ENCODE data around the gene CYB561. TPM values are rescaled to one million over a fixed set of nuclear protein-coding genes. Genes with fewer than 3 reads are reported as not detected.

CYB561 gene
- total and polyA plus RNA-seq, 4 donors, result 7.1 to 31.6 (median 15.4) TPM

GRCh38 chr17:63440127-63440769, 5.9 kb downstream of the CYB561 start:
- Histone ChIP-seq H3K9me3 (ENCODE audit: control insufficient read depth, low read length) (no peaks in the 10 kb centered on the region), H3K36me3 (ENCODE audit: control insufficient read depth in 1 of 2, insufficient read depth in 2 of 2, low read length in 1 of 2) (no peaks in the 10 kb centered on the region), H3K27ac (ENCODE audit: low read depth in 1 of 2, low read length in 2 of 2) (no peak overlapping the region), H3K4me1 (ENCODE audit: control insufficient read depth in 1 of 2, insufficient read depth in 2 of 2, low read length in 2 of 2) (no peaks in the 10 kb centered on the region), H3K4me3 (ENCODE audit: low read length in 2 of 2) (no peak overlapping the region), H3K27me3 (ENCODE audit: control insufficient read depth in 1 of 2, insufficient read depth in 2 of 2, low read length in 1 of 2) (no peaks in the 10 kb centered on the region)
- 78 to 82% methylated on average over 22 of the region's 22 CpGs for WGBS, 2 donors
- intact Hi-C loops (cut with DNase I), result no loop called here
- DNase-seq (peak in 1 of 2 donors; percentile 44), ATAC-seq (ENCODE audit: low FRiP score) (no peak)

GRCh38 chr17:63439687-63440086, 6.4 kb downstream of the CYB561 start:
- no peak overlapping the region for H3K27ac ChIP-seq (ENCODE audit: low read depth in 1 of 2, low read length in 2 of 2)
- H3K27me3 ChIP-seq (ENCODE audit: control insufficient read depth in 1 of 2, insufficient read depth in 2 of 2, low read length in 1 of 2), result no peaks in the 10 kb centered on the region
- H3K36me3 ChIP-seq (ENCODE audit: control insufficient read depth in 1 of 2, insufficient read depth in 2 of 2, low read length in 1 of 2), result no peaks in the 10 kb centered on the region
- DNase-seq (peak in 1 of 2 donors; percentile 27), ATAC-seq (ENCODE audit: low FRiP score) (no peak)
- H3K9me3 ChIP-seq (ENCODE audit: control insufficient read depth, low read length), result no peaks in the 10 kb centered on the region
- intact Hi-C loops (cut with DNase I), result no loop called here
- H3K4me1 ChIP-seq (ENCODE audit: control insufficient read depth in 1 of 2, insufficient read depth in 2 of 2, low read length in 2 of 2), result no peaks in the 10 kb centered on the region
- H3K4me3 ChIP-seq (ENCODE audit: low read length in 2 of 2), result no peak overlapping the region
- WGBS, 2 donors, result 70 to 72% methylated on average over 8 of the region's 8 CpGs

GRCh38 chr17:63438092-63439051, 7.7 kb downstream of the CYB561 start:
- H3K4me3 ChIP-seq (ENCODE audit: low read length in 2 of 2), result no peak overlapping the region
- H3K36me3 ChIP-seq (ENCODE audit: control insufficient read depth in 1 of 2, insufficient read depth in 2 of 2, low read length in 1 of 2), result no peaks in the 10 kb centered on the region
- no peaks in the 10 kb centered on the region for H3K27me3 ChIP-seq (ENCODE audit: control insufficient read depth in 1 of 2, insufficient read depth in 2 of 2, low read length in 1 of 2)
- H3K9me3 ChIP-seq (ENCODE audit: control insufficient read depth, low read length), result no peaks in the 10 kb centered on the region
- no peak overlapping the region for H3K27ac ChIP-seq (ENCODE audit: low read depth in 1 of 2, low read length in 2 of 2)
- 56% methylated on average over 41 to 46 of the region's 46 CpGs for WGBS, 2 donors
- DNase-seq (peak in 1 of 2 donors; percentile 48), ATAC-seq (ENCODE audit: low FRiP score) (no peak)
- intact Hi-C loops (cut with DNase I), result no loop called here
- H3K4me1 ChIP-seq (ENCODE audit: control insufficient read depth in 1 of 2, insufficient read depth in 2 of 2, low read length in 2 of 2), result peaks cover 0 to 1% of the 10 kb centered on the region in 2 donors

- no peaks in the 10 kb centered on the region for H3K9me3 ChIP-seq (ENCODE audit: control insufficient read depth, low read length)
- no peak overlapping the region for H3K27ac ChIP-seq (ENCODE audit: low read depth in 1 of 2, low read length in 2 of 2)
- no peak for ATAC-seq (ENCODE audit: low FRiP score)
- H3K36me3 ChIP-seq (ENCODE audit: control insufficient read depth in 1 of 2, insufficient read depth in 2 of 2, low read length in 1 of 2), result no peaks in the 10 kb centered on the region
- peak; percentile 52 to 72 for DNase-seq
- intact Hi-C loops (cut with DNase I), result no loop called here
- 51 to 57% methylated on average over 44 to 55 of the region's 55 CpGs for WGBS, 2 donors
- H3K27me3 ChIP-seq (ENCODE audit: control insufficient read depth in 1 of 2, insufficient read depth in 2 of 2, low read length in 1 of 2), result no peaks in the 10 kb centered on the region
- peaks cover 0 to 1% of the 10 kb centered on the region in 2 donors for H3K4me1 ChIP-seq (ENCODE audit: control insufficient read depth in 1 of 2, insufficient read depth in 2 of 2, low read length in 2 of 2)
- no peak overlapping the region for H3K4me3 ChIP-seq (ENCODE audit: low read length in 2 of 2)
These were observed 8.6 kb downstream of the CYB561 start for GRCh38 chr17:63437287-63438091.

- H3K27me3 ChIP-seq (ENCODE audit: control insufficient read depth in 1 of 2, insufficient read depth in 2 of 2, low read length in 1 of 2), result no peaks in the 10 kb centered on the region
- no peak overlapping the region for H3K27ac ChIP-seq (ENCODE audit: low read depth in 1 of 2, low read length in 2 of 2)
- no peaks in the 10 kb centered on the region for H3K36me3 ChIP-seq (ENCODE audit: control insufficient read depth in 1 of 2, insufficient read depth in 2 of 2, low read length in 1 of 2)
- peaks cover 0 to 1% of the 10 kb centered on the region in 2 donors for H3K4me1 ChIP-seq (ENCODE audit: control insufficient read depth in 1 of 2, insufficient read depth in 2 of 2, low read length in 2 of 2)
- peak; percentile 46 to 73 for DNase-seq
- intact Hi-C loops (cut with DNase I), result no loop called here
- 77 to 84% methylated on average over 17 of the region's 17 CpGs for WGBS, 2 donors
- ATAC-seq (ENCODE audit: low FRiP score), result no peak
- H3K4me3 ChIP-seq (ENCODE audit: low read length in 2 of 2), result no peak overlapping the region
- no peaks in the 10 kb centered on the region for H3K9me3 ChIP-seq (ENCODE audit: control insufficient read depth, low read length)
These were observed 9.5 kb downstream of the CYB561 start for GRCh38 chr17:63436523-63437110.

GRCh38 chr17:63435681-63436522, 10.2 kb downstream of the CYB561 start:
- Histone ChIP-seq H3K9me3 (ENCODE audit: control insufficient read depth, low read length) (no peaks in the 10 kb centered on the region), H3K4me1 (ENCODE audit: control insufficient read depth in 1 of 2, insufficient read depth in 2 of 2, low read length in 2 of 2) (peaks cover 0 to 1% of the 10 kb centered on the region in 2 donors), H3K27me3 (ENCODE audit: control insufficient read depth in 1 of 2, insufficient read depth in 2 of 2, low read length in 1 of 2) (no peaks in the 10 kb centered on the region), H3K27ac (ENCODE audit: low read depth in 1 of 2, low read length in 2 of 2) (no peak overlapping the region), H3K36me3 (ENCODE audit: control insufficient read depth in 1 of 2, insufficient read depth in 2 of 2, low read length in 1 of 2) (no peaks in the 10 kb centered on the region), H3K4me3 (ENCODE audit: low read length in 2 of 2) (no peak overlapping the region)
- 79 to 80% methylated on average over 26 to 29 of the region's 29 CpGs for WGBS, 2 donors
- intact Hi-C loops (cut with DNase I), result no loop called here
- peak; percentile 43 to 71 for DNase-seq
- ATAC-seq (ENCODE audit: low FRiP score), result no peak

- no peaks in the 10 kb centered on the region for H3K36me3 ChIP-seq (ENCODE audit: control insufficient read depth in 1 of 2, insufficient read depth in 2 of 2, low read length in 1 of 2)
- H3K27me3 ChIP-seq (ENCODE audit: control insufficient read depth in 1 of 2, insufficient read depth in 2 of 2, low read length in 1 of 2), result no peaks in the 10 kb centered on the region
- ATAC-seq (ENCODE audit: low FRiP score) (peak; percentile 51), DNase-seq (peak; percentile 88 to 93)
- intact Hi-C loops (cut with DNase I), result no loop called here
- peaks cover 0 to 1% of the 10 kb centered on the region in 2 donors for H3K4me1 ChIP-seq (ENCODE audit: control insufficient read depth in 1 of 2, insufficient read depth in 2 of 2, low read length in 2 of 2)
- WGBS, 2 donors, result 26 to 32% methylated on average over 24 to 25 of the region's 25 CpGs
- H3K27ac ChIP-seq (ENCODE audit: low read depth in 1 of 2, low read length in 2 of 2), result no peak overlapping the region
- no peaks in the 10 kb centered on the region for H3K9me3 ChIP-seq (ENCODE audit: control insufficient read depth, low read length)
- no peak overlapping the region for H3K4me3 ChIP-seq (ENCODE audit: low read length in 2 of 2)
These were observed 11.0 kb downstream of the CYB561 start for GRCh38 chr17:63434951-63435571.

Data from aorta (tissue), 5 donors.